ENCODE data around the gene NBEAL2.

- TF ChIP-seq CTCF (IDR thresholded peaks at IDR 0.05) (no peak), POLR2A (IDR thresholded peaks at IDR 0.05) (no peak)
Observed at GRCh38 chr3:46988616-46989015, 9.2 kb downstream of the NBEAL2 start.
